SIG-M5 treated with dmso at 0.1 percent for 504 hours (cell line): Measurements from ENCODE around the gene ITCH.
"Not testable (repeated sequence)": the region's sequence is repeated elsewhere in the genome, so short reads cannot be mapped to it uniquely, and the experiment has no call there.

Source experiments
- DNase-seq: peaks from one replicate; lab custom pipeline; 2025; ENCODE audit not compliant: unreplicated experiment; lab: John Stamatoyannopoulos, UW

ITCH gene

DNA sequence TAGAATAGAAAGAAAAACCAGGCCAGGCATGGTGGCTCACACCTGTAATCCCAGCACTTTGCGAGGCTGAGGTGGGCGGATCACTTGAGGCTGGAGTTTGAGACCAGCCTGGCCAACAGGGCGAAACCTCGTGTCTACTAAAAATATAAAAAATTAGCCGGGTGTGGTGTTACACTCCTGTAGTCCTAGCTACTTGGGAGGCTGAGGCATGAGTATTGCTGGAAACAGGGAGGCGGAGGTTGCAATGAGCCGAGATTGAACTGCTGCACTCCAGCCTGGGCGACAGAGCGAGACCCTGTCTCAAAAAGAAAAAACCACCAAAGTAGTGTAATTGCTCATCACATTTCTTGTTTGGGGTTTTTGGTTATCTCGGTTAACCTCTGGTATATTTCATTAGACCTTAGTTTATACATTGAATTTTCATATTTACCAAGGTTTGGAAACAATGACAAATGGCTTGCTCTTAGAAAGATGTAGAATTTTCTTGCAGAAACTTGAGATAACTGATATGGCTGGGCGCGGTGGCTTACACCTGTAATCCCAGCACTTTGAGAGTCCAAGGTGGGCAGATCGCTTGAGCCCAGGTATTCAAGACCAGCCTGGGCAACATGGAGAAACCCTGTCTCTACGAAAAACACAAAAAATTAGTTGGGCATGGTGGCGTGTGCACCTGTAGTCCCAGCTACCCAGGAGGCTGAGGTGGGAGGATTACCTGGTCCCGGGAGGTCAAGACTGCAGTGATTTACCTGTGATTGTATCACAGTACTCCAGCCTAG is 14.2 kb downstream of the ITCH start:
- DNase-seq = no peak

GRCh38 chr20:34382174-34382573 is 19.1 kb downstream of the ITCH start:
- no peak for DNase-seq

DNA sequence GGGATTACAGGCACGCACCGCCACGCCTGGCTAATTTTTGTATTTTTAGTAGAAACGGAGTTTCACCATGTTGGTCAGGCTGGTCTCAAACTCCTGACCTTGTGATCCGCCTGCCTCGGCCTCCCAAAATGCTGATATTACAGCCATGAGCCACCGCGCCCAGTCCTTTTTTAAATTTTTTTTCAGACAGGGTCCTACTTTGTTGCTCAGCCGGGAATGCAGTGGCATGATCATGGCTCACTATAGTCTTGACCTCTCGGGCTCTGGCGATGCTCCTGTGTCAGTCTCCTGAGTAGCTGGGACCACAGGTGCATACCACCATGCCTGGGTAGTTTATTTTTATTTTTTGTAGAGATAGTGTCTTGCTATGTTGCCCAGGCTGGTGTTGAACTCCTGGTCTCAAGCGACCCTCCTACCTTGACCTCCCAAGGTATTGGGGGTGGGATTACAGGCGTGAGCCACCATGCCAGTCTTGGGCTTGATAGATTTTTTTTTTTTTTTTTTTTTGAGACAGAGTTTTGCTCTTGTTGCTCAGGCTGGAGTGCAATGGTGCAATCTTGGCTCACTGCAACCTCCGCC is 19.9 kb downstream of the ITCH start:
- DNase-seq = not testable (repeated sequence)

DNA sequence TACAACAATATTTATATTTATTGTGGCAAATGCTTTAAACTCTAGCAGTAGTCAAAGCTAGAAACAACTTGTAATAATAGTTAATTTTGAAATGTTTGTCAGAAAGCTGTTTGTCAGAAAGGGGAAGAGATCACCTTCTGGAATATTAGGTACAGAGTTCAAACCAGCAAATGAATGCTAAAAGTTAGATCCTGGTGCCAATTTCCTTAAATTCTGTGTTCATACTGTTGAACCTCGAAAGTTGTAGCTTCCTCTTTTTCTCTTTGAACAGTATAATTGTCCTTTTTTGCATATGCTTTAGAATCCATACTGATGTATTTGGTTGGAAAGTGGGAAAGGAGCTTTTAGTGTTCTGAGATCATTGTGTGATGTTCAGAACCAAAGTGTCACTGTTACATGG is 22.4 kb downstream of the ITCH start:
- DNase-seq = peak; percentile 71

- no peak for DNase-seq
Measured at GRCh38 chr20:34388000-34388399, 24.9 kb downstream of the ITCH start.

GRCh38 chr20:34388678-34389077 is 25.6 kb downstream of the ITCH start:
- no peak for DNase-seq

DNA sequence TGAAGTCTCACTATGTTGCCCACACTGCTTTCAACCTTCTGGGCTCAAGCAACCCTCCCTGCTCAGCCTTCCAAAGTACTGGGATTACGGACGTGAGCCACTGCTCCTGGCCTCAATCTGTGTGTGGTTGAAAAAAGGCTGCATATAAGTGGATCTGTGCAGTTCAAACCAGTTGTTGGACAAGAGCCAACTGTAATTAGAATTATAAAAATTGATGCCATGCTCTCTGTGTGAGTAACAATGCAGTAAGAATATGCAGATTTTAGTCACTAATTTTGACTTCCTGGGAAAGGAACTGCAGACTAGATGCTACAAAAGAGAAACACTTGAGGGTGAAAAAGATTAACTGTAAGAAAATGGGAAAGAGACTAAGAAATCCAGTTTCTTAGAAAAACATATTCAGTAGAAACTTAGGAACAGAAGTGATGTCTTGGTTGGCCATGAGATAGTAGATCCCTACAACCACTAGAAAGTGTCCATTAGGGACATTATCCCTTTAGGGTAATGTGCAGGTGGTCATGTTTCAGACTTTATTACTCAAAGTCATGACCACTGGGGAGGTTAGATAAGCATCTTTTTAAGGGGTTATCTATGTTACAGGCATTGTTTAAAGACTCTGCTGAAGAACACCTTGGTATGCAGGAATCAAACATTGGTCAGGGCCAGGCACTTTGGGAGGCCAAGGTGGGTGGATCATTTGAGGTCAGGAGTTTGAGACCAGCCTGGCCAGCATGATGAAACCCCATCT is 26.3 kb downstream of the ITCH start:
- DNase-seq = no peak

DNA sequence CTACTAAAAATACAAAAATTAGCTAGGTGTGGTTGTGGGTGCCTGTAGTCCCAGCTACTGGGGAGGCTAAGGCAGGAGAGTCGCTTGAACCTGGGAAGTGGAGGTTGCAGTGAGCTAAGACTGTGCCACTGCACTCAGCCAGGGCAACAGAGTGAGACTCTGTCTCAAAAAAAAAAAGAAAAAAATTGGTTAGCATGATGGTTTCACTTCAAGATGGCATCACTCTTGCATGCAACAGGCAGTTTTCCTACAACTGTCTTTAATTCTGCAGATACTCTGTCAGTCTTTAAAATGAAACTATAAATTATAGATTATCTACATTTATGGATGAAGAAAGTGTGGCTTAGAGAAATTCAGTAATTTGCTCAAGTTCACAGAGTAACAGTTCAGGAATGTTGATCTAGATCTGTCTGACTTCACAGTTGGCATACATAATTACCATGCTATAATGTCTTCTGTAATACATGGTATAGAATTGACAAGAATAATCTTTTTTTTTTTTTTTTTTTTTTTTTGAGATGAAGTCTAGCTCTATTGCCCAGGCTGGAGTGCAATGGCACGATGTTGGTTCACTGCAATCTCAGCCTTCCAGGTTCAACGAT is 27.0 kb downstream of the ITCH start:
- DNase-seq = no peak

GRCh38 chr20:34396408-34396807 is 33.3 kb downstream of the ITCH start:
- no peak for DNase-seq

DNA sequence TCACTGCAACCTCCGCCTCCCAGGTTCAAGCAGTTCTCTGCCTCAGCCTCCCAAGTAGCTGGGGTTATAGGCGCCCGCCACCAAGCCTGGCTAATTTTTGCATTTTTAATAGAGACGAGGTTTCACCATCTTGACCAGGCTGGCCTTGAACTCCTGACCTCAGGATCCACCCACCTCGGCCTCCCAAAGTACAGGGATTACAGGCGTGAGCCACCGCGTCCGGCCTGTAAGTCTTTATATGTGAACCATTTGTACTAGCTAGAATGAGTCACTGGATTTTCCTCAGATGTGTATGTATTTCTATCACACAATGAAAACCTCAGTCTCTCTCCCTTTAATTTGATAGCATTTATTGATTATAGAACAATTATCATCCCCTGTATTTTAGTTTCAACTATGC is 34.0 kb downstream of the ITCH start:
- DNase-seq = no peak

DNA sequence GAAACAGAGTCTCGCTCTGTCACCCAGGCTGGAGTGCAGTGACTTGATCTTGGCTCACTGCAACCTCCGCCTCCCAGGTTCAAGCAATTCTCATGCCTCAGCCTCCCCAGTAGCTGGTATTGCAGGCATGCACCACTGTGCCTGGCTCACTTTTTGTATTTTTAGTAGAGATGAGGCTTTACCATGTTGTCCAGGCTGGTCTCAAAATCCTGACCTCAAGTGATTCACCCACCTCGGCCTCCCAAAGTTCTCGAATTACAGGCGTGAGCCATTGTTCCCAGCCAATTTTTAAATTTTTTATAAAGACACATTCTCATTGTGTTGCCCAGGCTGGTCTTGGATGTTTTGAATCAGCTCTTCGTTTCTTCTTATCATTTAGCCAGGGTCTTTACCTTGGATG is 37.7 kb downstream of the ITCH start:
- not testable (repeated sequence) for DNase-seq

- no peak for DNase-seq
Measured at GRCh38 chr20:34401741-34402455, 38.8 kb downstream of the ITCH start.

- no peak for DNase-seq
Measured at GRCh38 chr20:34402461-34402860, 39.4 kb downstream of the ITCH start.

DNA sequence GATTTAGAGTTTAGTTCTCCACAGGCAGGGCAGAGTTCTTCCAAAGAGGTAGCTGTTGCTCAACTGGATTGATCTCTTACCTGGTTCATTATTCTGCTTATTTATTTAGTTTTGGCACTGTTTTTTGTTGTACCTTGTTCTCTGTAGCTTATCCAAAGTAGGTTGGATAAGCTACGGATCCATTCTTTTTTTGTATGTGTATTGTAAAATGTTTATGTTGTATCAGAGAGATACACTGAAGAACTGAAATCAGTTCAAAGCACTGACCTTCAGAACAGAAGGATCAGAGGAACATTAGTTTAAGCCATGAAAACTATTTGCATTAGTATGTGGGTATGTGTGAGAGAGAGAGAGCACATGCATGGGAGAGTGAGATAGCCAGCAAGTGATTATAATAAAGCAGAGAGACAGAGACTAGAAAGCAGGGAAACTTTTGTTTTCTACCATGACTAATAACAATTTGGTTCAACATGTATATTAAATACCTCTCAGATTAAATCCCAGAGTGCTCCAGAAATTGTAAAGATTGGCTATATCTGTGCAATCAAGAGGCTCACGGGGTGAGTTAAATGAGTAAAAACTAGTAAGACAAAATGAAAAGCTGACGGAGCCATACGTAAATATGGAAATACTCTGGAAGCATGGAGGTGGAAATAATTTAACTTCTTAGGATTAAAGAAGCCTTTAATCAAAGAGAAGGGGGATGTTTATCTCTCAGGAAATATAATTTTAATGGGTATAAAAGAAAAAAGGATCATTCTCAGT is 40.2 kb downstream of the ITCH start:
- no peak for DNase-seq

DNA sequence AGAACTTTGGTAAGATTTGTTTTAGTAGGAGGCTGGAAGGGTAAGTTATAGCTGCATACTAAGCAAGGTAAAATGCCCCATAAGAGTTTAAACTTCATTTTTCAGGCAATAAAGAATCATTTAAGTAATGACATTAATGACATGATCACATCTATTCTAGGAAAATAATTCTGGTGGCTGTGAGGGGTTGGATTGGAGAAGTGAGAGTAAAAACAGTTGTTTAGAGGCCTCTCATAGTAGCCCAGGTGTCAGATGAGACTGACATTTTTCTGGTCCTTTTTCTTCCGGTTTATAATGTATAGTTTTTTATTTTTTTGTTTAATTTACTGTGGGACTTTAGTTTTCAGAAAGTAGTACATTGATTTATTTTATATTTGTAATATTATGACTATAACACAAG is 40.8 kb downstream of the ITCH start:
- no peak for DNase-seq

DNA sequence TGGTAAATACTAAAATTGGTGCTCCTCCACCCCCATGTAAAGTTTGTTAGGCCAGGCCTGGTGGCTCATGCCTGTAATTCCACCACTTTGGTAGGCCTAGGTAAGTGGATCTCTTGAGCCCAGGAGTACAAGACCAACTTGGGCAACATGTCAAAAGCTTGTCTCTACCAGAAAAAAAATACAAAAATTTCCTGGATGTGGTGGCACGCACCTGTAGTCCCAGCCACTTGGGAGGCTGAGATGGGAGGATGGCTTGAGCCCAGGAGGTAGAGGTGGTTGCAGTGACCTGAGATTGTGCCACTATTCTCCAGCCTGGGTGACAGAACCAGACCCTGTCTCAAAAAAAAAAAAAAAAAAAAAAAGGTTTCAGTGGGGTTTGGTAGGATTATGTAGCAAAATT is 41.7 kb downstream of the ITCH start:
- no peak for DNase-seq

DNA sequence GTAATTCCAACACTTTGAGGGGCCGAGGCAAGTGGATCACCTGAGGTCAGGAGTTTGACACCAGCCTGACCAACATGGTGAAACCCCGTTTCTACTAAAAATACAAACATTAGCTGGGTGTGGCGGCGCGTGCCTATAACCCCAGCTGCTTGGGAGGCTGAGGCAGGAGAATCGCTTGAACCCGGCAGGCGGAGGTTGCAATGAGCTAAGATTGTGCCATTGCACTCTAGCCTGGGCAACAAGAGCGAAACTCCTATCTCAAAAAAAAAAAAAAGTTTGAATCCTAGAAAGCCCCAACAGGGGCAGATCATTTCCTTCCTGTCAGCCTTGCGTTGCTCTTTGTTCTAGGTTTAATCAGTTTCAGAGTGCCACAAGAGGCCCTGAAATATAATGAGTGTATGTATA is 42.2 kb downstream of the ITCH start:
- not testable (repeated sequence) for DNase-seq

DNA sequence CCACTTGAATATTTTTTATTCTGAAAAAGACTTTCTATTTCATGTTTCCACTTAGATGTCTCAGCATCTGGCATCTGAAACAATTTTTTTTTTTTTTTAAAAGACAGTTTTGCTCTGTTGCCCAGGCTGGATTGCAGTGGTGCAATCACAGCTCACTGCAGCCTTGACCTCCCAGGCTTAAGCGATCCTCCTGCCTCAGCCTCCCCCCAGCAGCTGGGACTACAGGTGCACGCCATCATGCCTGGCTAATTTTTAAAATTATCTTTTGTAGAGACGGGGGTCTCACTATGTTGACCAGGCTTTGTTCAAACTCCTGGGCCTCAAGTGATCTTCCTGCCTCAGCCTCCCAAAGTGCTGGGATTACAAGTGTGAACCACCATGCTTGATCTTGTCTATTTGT is 42.9 kb downstream of the ITCH start:
- not testable (repeated sequence) for DNase-seq

DNA sequence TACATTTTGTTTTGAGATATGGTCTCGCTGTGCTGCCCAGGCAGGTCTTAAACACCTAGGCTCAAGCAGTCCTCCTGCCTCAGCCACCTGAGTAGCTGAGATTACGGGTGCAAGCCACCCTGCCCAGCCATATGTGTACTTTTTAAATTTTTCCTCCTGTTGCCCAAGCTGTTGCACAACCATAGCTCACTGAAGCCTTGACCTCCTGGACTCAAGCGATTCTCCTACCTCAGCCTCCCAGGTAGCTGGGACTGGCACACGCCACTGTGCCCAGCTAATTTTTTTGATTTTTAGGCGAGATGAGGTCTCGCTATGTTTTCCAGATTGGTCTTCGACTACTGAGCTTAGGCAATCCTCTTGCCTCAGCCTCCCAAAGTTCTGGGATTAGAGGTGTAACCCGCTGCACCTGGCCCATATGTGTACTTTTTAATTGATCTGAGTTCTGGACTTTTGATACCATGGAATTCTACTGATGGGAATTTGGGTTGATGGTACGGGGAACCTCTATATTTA is 44.9 kb downstream of the ITCH start:
- DNase-seq = no peak

- no peak for DNase-seq
Measured at GRCh38 chr20:34410336-34410735, 47.3 kb downstream of the ITCH start.
